Osteocyte (in vitro differentiated cells): ENCODE results near the gene CGNL1. TPM values are rescaled to one million over a fixed set of nuclear protein-coding genes. Genes with fewer than 3 reads are reported as not detected.

ENCODE experiments used
- DNase-seq: peaks from one replicate; pipeline ENCODE4 v3.0.0; 2021; ENCODE audit warnings: mixed read lengths; ENCODE audit not compliant: unreplicated experiment; ENCODE audit errors: extremely low spot score
- H3K27ac Mint-ChIP-seq: one replicate; pipeline ENCODE4 v1.8.0; 2021; ENCODE audit warnings: mild to moderate bottlenecking, mixed read lengths; ENCODE audit not compliant: unreplicated experiment
- H3K27me3 Mint-ChIP-seq: one replicate; pipeline ENCODE4 v1.8.0; 2021; ENCODE audit warnings: mixed read lengths; ENCODE audit not compliant: unreplicated experiment
- H3K36me3 Mint-ChIP-seq: one replicate; pipeline ENCODE4 v1.8.0; 2021; ENCODE audit warnings: mixed read lengths; ENCODE audit not compliant: unreplicated experiment
- H3K4me1 Mint-ChIP-seq: one replicate; pipeline ENCODE4 v1.8.0; 2021; ENCODE audit warnings: mixed read lengths; ENCODE audit not compliant: unreplicated experiment
- H3K4me3 Mint-ChIP-seq: one replicate; pipeline ENCODE4 v1.8.0; 2021; ENCODE audit warnings: mild to moderate bottlenecking, moderate library complexity, mixed read lengths; ENCODE audit not compliant: unreplicated experiment
- H3K9me3 Mint-ChIP-seq: one replicate; pipeline ENCODE4 v1.8.0; 2021; ENCODE audit warnings: mixed read lengths; ENCODE audit not compliant: unreplicated experiment
- total RNA-seq: library from RNA; stranded (reverse); gene quantifications from 2 replicates; pipeline ENCODE4 v1.2.1, GENCODE V29; 2021
- TF ChIP-seq, protein P1 (sequence below): fragments of 200-600 bp; sonication (generic); IDR thresholded peaks from 2 replicates; pipeline ENCODE4 v1.5.0; 2021; ENCODE audit warnings: antibody characterized with exemption, mild to moderate bottlenecking, moderate library complexity

Gene CGNL1
- total RNA-seq, 1 donor from 2014 or later, result 6.2 TPM

DNA sequence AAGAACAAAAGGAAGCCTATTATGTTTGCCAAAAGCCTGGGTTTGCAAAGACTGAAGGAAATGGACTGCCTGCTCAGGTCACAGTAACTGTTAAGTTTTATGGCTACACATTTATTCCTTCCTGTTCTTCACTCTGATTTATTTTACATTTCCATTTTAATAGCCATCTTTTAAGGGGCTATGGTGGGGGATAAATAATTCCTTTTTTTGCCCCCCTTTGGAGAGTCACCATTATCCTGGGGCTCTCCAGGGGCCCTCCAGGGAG is 161.9 kb downstream of the CGNL1 start:
- H3K4me1 Mint-ChIP-seq, result peaks cover 36% of the 10 kb centered on the region
- TF ChIP-seq, protein P1, sequence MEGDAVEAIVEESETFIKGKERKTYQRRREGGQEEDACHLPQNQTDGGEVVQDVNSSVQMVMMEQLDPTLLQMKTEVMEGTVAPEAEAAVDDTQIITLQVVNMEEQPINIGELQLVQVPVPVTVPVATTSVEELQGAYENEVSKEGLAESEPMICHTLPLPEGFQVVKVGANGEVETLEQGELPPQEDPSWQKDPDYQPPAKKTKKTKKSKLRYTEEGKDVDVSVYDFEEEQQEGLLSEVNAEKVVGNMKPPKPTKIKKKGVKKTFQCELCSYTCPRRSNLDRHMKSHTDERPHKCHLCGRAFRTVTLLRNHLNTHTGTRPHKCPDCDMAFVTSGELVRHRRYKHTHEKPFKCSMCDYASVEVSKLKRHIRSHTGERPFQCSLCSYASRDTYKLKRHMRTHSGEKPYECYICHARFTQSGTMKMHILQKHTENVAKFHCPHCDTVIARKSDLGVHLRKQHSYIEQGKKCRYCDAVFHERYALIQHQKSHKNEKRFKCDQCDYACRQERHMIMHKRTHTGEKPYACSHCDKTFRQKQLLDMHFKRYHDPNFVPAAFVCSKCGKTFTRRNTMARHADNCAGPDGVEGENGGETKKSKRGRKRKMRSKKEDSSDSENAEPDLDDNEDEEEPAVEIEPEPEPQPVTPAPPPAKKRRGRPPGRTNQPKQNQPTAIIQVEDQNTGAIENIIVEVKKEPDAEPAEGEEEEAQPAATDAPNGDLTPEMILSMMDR, result no peak

DNA sequence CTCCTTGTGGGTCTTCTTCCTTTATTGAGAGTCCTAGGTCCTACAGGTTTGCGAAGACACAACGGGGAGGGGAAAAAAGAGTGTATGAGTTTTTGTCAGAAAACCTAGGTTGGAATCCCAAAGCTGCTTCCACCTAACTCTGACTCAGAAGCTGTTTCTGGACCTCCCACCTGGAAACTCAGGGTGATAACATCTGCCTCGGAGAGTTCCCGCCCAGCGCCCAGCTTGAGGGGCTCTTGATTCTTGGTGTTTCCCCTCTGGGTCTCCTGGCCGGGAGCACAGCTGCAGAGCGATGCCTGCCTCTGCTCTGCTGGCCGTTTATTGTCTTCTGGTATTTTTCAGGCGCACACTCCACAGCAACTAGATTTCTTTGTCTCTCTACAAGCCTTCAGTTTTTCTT is 162.5 kb downstream of the CGNL1 start:
- Mint-ChIP-seq H3K4me3 (no peak overlapping the region), H3K9me3 (no peaks in the 10 kb centered on the region)

More for the DNA sequence above, 161.9 kb downstream of the CGNL1 start:
- Mint-ChIP-seq H3K4me3 (no peak overlapping the region), H3K36me3 (no peaks in the 10 kb centered on the region), H3K27ac (peak overlapping the region; percentile 21), H3K27me3 (peaks cover 5% of the 10 kb centered on the region), H3K9me3 (no peaks in the 10 kb centered on the region)
- DNase-seq, result no peak

DNA sequence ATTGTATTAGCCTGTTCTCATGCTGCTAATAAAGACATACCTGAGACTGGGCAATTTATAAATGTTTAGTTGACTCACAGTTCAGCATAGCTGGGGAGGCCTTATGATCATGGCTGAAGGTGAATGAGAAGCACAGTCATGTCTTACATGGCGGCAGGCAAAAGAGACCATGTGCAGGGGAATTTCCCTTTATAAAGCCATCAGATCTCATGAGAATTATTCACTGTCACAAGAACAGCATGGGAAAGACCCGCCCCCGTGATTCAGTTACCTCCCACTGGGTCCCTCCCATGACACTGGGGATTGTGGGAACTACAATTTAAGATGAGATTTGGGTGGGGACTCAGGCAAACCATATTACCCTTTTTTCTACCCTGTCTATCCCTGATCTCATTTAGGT is 163.9 kb downstream of the CGNL1 start:
- Mint-ChIP-seq H3K36me3 (no peaks in the 10 kb centered on the region), H3K27ac (no peak overlapping the region), H3K4me1 (peaks cover 28% of the 10 kb centered on the region), H3K27me3 (peaks cover 8% of the 10 kb centered on the region), H3K4me3 (no peak overlapping the region), H3K9me3 (no peaks in the 10 kb centered on the region)
- TF ChIP-seq, protein P1, result no peak
- DNase-seq, result no peak

More for the DNA sequence above, 162.5 kb downstream of the CGNL1 start:
- H3K36me3 Mint-ChIP-seq, result no peaks in the 10 kb centered on the region
- H3K27me3 Mint-ChIP-seq, result peaks cover 9% of the 10 kb centered on the region
- DNase-seq, result no peak
- TF ChIP-seq, protein P1, result no peak
- peaks cover 36% of the 10 kb centered on the region for H3K4me1 Mint-ChIP-seq
- no peak overlapping the region for H3K27ac Mint-ChIP-seq

DNA sequence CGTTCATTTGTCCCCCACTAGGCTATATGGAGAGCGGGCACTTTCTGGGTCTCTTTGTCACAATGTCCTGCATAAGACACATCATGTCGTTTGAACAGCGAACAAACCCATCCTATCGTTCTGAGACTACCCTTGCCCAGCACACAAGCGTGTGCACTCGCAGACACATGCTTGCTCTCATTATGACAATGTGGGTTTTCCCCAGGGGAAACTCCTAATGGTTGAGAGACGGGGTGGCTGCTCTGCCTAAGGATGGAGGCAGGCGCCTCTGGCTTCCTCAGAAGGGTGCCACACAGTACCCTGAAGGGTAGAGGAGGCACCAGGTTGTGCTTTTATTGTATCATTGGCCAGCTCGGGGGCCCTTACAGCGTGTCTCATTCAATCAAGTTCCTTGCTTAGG is 164.4 kb downstream of the CGNL1 start:
- peaks cover 8% of the 10 kb centered on the region for H3K27me3 Mint-ChIP-seq
- no peak for DNase-seq
- H3K36me3 Mint-ChIP-seq, result no peaks in the 10 kb centered on the region
- no peak overlapping the region for H3K27ac Mint-ChIP-seq
- TF ChIP-seq, protein P1, result no peak
- no peaks in the 10 kb centered on the region for H3K9me3 Mint-ChIP-seq
- H3K4me3 Mint-ChIP-seq, result no peak overlapping the region
- peaks cover 28% of the 10 kb centered on the region for H3K4me1 Mint-ChIP-seq

DNA sequence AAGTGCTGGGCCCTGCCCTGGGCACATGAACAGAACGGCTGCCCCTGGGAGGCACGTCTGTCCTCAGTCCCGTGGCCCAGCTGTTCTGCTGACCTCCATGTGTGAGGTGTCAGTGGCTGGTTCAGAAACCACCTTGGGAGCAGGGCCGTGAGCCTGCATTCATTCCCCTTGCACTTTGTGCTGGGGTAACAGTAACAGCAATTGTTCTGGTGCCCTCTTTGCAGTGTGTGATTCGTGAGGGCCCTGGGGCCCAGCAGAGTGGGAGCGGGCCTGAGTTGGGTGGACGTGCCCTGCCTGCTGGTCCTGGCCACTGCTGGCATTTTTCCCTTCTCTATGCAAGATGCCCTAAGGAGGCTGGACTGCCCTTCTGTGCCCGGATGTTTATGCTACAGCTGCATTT is 165.0 kb downstream of the CGNL1 start:
- Mint-ChIP-seq H3K27ac (no peak overlapping the region), H3K4me3 (no peak overlapping the region), H3K9me3 (no peaks in the 10 kb centered on the region), H3K4me1 (peaks cover 25% of the 10 kb centered on the region), H3K27me3 (peaks cover 8% of the 10 kb centered on the region), H3K36me3 (no peaks in the 10 kb centered on the region)
- DNase-seq, result no peak
- TF ChIP-seq, protein P1, result no peak
